ENCODE results near the gene SYT7. TPM values are rescaled to one million over a fixed set of nuclear protein-coding genes. Genes with fewer than 3 reads are reported as not detected.

Gene SYT7
- total and polyA plus RNA-seq, 2 of the 4 experiments (the other 2 are of a cell fraction) = under 0.01 to 0.19 TPM

DNA sequence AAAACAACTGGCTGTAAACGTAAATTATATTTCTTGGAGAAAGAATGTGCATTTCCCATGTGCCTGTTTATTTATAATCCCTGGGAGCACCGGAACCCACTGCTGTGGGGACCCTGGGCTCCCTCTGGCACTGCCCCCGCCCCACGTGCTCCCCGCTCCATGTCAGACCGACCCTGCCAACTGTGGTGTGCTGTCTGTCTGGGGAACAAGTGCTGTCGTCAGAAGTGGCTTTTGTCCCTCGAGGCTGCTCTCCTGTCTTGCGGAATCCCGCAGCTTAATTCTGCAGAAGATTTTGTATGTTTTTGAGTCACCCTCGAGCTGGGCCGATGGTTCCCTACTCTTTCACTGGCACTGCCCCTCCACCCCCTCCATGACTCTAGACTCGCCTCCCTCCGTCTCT lies 69.9 kb downstream of the SYT7 start:
- no peak overlapping the region for H2BK5ac ChIP-seq (ENCODE audit: low read depth, low read length, poor library complexity, severe bottlenecking)
- BruUV-seq (replicated peaks) = no TSS peak
- intact Hi-C loops (cut with micrococcal nuclease) = no loop called here
- H2AFZ ChIP-seq (replicated peaks; ENCODE audit: low read length, poor library complexity) = no peak overlapping the region
- no peak overlapping the region for H4K91ac ChIP-seq (ENCODE audit: insufficient read depth, low read depth, low read length)
- no peaks in the 10 kb centered on the region for H3K9me1 ChIP-seq (ENCODE audit: insufficient read depth, low read length)
- in situ Hi-C loops (cut with MboI; ENCODE audit: low sequenced_read_pairs) = no loop called here
- no peak overlapping the region for H3K4ac ChIP-seq (ENCODE audit: low read depth, low read length)
- no peaks in the 10 kb centered on the region for H3K4me1 ChIP-seq (ENCODE audit: control insufficient read depth, insufficient read depth, low read length)
- no peaks in the 10 kb centered on the region for H3K79me1 ChIP-seq (ENCODE audit: low read depth in 1 of 2, low read length in 2 of 2)
- POLR2A ChIA-PET (ENCODE audit: unreplicated experiment) = no interaction called here
- no peak overlapping the region for H3K23ac ChIP-seq (ENCODE audit: low read depth, low read length)
- H2AK5ac ChIP-seq (ENCODE audit: low read depth, low read length) = no peak overlapping the region
- H2BK20ac ChIP-seq (ENCODE audit: low read depth, low read length) = no peak overlapping the region
- H3K9me3 ChIP-seq (ENCODE audit: control insufficient read depth, insufficient read depth, low read length) = no peaks in the 10 kb centered on the region; the same call in 1 of the 2 replicates
- no peak overlapping the region for H4K5ac ChIP-seq (ENCODE audit: low read depth, low read length)
- WGBS, 2 experiments (ENCODE audit: extremely low coverage in 2 of 2, insufficient read length in 1 of 2) = 65% methylated on average over 8 of the region's 14 CpGs; no CpG with 5 or more reads in 1 of the 2 experiments
- H3K36me3 ChIP-seq (ENCODE audit: control insufficient read depth, insufficient read depth, low read length) = no peaks in the 10 kb centered on the region
- H3K56ac ChIP-seq (ENCODE audit: extremely low read depth, insufficient read depth, low read length) = no peak overlapping the region
- no peak overlapping the region for H3K4me2 ChIP-seq (ENCODE audit: low read depth, low read length)
- no peak overlapping the region for H3K14ac ChIP-seq (replicated peaks; ENCODE audit: low read depth, low read length)
- no peak overlapping the region for H2BK15ac ChIP-seq (ENCODE audit: low read depth, low read length)
- no peak overlapping the region for H2BK120ac ChIP-seq (ENCODE audit: low read depth, low read length)
- H3K9ac ChIP-seq (ENCODE audit: low read depth, low read length) = no peak overlapping the region
- dilution Hi-C loops (cut with HindIII; ENCODE audit: low sequenced_read_pairs, unreplicated experiment) = no loop called here
- no peaks in the 10 kb centered on the region for H4K20me1 ChIP-seq (ENCODE audit: insufficient read depth, low read length)
- no peak overlapping the region for H2AK9ac ChIP-seq (replicated peaks; ENCODE audit: low read depth, low read length, poor library complexity)
- CTCF ChIA-PET = interaction anchor here (1.2 kb wide), 1 partner anchor 65 kb away, joined by 3 read pairs; no protein-coding TSS in a partner anchor
- peaks cover 62% of the 10 kb centered on the region for H3K27me3 ChIP-seq (ENCODE audit: control insufficient read depth, insufficient read depth, low read length)
- DNase-seq (no peak), ATAC-seq (ENCODE audit: low read depth) (no peak)
- no peak overlapping the region for H3K18ac ChIP-seq (ENCODE audit: low read depth, low read length)
- no peak overlapping the region for H4K8ac ChIP-seq (ENCODE audit: low read depth in 2 of 2, low read length in 2 of 2)
- no peak overlapping the region for H3K4me3 ChIP-seq (ENCODE audit: insufficient read depth, low read depth, low read length)
- no peak overlapping the region for H3K27ac ChIP-seq (ENCODE audit: insufficient read depth, low read length)
- TF ChIP-seq, protein P1, sequence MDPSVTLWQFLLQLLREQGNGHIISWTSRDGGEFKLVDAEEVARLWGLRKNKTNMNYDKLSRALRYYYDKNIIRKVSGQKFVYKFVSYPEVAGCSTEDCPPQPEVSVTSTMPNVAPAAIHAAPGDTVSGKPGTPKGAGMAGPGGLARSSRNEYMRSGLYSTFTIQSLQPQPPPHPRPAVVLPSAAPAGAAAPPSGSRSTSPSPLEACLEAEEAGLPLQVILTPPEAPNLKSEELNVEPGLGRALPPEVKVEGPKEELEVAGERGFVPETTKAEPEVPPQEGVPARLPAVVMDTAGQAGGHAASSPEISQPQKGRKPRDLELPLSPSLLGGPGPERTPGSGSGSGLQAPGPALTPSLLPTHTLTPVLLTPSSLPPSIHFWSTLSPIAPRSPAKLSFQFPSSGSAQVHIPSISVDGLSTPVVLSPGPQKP (IDR thresholded peaks at IDR 0.05; ENCODE audit: borderline replicate concordance, low read depth, low read length) = no peak
- TF ChIP-seq RAD21 (IDR thresholded peaks at IDR 0.05; ENCODE audit: low read length) (no peak), RCOR1 (IDR thresholded peaks at IDR 0.05; ENCODE audit: insufficient replicate concordance, low read length) (no peak), POLR2A (IDR thresholded peaks at IDR 0.05; ENCODE audit: low read depth, low read length) (no peak), NFE2L2 (IDR thresholded peaks at IDR 0.05; ENCODE audit: low read depth, low read length) (no peak), MAZ (IDR thresholded peaks at IDR 0.05; ENCODE audit: borderline replicate concordance, low read depth, low read length) (no peak), MXI1 (IDR thresholded peaks at IDR 0.05; ENCODE audit: borderline replicate concordance, low read depth, low read length) (no peak), SMC3 (IDR thresholded peaks at IDR 0.05; ENCODE audit: low read depth, low read length) (no peak)
- TF ChIP-seq, protein P2, sequence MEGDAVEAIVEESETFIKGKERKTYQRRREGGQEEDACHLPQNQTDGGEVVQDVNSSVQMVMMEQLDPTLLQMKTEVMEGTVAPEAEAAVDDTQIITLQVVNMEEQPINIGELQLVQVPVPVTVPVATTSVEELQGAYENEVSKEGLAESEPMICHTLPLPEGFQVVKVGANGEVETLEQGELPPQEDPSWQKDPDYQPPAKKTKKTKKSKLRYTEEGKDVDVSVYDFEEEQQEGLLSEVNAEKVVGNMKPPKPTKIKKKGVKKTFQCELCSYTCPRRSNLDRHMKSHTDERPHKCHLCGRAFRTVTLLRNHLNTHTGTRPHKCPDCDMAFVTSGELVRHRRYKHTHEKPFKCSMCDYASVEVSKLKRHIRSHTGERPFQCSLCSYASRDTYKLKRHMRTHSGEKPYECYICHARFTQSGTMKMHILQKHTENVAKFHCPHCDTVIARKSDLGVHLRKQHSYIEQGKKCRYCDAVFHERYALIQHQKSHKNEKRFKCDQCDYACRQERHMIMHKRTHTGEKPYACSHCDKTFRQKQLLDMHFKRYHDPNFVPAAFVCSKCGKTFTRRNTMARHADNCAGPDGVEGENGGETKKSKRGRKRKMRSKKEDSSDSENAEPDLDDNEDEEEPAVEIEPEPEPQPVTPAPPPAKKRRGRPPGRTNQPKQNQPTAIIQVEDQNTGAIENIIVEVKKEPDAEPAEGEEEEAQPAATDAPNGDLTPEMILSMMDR (conservative IDR thresholded peaks at IDR 0.05; ENCODE audit: low read depth, low read length) = no peak

Data from IMR-90 (cell line).